T-helper 1 cell treated with Interleukin-12 subunit alpha and Interleukin-12 subunit beta and Interleukin-4 antibody, amounts not matched to agents 30 μg/mL and 1 μg/mL, for 36 hours (primary cell): ENCODE results near the gene GNAI2.
A peak's percentile ranks its signal among the peaks of the same experiment; 100 is the strongest.

Source experiments
- H3K27ac Mint-ChIP-seq: one replicate; pipeline ENCODE4 v1.8.0; 2021; ENCODE audit warnings: mild to moderate bottlenecking, mixed read lengths
- H3K27me3 Mint-ChIP-seq: one replicate; pipeline ENCODE4 v1.8.0; 2021; ENCODE audit warnings: low read depth, mixed read lengths
- H3K36me3 Mint-ChIP-seq: one replicate; pipeline ENCODE4 v1.8.0; 2021; ENCODE audit warnings: low read depth, mixed read lengths
- H3K4me1 Mint-ChIP-seq: one replicate; pipeline ENCODE4 v1.8.0; 2021; ENCODE audit warnings: low read depth, mixed read lengths
- H3K4me3 Mint-ChIP-seq: one replicate; pipeline ENCODE4 v1.8.0; 2021; ENCODE audit warnings: mild to moderate bottlenecking, moderate library complexity, mixed read lengths
- H3K9me3 Mint-ChIP-seq: one replicate; pipeline ENCODE4 v1.8.0; 2021; ENCODE audit warnings: mixed read lengths

GNAI2 gene

DNA sequence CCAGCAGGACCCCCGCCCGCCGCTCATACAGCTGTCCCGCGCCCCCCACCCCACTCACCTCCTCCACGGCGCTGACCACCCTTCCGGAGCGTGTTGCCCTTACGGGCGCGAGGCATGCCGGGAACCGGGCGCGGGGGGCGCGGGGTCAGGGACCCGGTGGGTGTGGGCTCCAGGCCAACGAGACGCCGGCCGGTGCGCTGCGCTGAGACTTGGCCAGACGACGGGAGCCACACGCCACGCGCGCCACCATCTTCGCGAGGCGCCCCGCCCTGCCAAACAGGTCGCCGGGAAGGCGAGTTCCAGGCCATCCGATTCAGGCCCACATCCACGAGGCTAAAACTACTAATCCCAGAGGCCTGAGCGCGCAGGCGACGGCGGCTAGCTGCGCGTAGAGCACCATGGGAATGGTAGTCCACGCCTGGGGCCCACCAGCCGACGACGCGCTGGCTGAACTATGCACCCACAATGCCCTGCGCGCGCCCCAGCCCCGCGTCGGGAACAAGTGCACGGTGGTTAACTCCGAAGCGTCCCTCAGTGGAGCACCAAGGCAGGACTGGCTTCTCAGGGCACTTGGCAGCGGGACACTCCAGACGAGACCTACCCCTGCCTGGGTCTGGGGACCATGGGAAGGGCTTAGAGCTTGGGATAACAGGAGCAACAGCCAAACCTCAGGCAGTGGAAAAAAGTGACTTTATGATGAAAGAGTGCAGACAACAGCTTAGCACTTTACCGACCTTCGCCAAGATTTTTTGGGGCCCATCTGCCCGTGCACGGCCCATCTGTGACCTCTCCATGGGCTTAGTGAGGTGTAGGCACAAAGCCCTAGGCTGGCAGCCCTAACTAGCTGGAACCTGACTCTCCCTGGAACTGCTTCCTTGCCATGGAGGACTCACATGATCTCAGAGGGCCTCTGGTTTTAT lies 56.4 kb downstream of the GNAI2 start, which contains the start of gene IFRD2:
IFRD2 (minus strand) TSS at position 271 of the 920 bp plus-strand sequence; CDS start at position 116, 155 bp downstream.
- Mint-ChIP-seq H3K36me3 (peaks cover 6% of the 10 kb centered on the region), H3K27ac (peak within 1 kb of the TSS; percentile 98), H3K9me3 (no peaks in the 10 kb centered on the region), H3K4me3 (peak within 1 kb of the TSS; percentile 84), H3K4me1 (peaks cover 22% of the 10 kb centered on the region), H3K27me3 (no peaks in the 10 kb centered on the region)

DNA sequence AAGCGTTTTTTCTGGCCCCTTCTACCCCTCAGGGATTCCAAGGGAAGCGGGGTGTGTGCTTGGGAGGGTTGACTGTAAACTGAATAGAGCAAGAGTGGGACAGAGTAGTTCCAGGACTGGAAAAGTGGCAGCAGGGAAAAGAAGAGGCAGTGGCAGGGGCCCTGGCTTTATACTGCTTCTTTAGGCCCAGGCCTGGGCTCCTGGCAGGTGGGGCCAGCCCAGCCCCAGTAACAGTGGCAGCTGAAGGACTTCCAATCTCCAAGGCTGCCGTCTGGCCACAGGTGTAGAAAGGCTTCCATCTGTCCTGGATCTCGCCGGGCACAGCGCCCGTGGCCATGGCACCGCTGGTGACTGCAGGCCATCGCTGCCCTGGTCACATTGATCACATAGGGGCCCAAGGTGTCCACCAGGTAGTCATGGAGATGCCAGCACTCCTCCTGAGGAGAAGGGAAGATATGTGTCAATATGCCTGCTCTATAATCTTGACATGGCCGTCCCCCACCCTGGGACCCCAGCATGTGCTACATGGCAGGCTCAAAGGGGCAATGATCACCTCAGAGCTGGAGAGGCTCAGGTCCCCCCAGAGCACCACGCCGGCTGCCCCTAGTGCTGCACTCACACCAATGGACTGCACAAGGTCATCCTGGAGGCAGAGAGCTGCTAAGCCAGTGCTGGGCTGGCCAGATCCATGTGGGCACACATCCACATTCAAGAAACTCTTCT lies 57.2 kb downstream of the GNAI2 start:
- Mint-ChIP-seq H3K4me3 (peak overlapping the region; percentile 84), H3K27ac (peak overlapping the region; percentile 98), H3K4me1 (peaks cover 30% of the 10 kb centered on the region), H3K27me3 (no peaks in the 10 kb centered on the region), H3K9me3 (no peaks in the 10 kb centered on the region), H3K36me3 (peaks cover 6% of the 10 kb centered on the region)

DNA sequence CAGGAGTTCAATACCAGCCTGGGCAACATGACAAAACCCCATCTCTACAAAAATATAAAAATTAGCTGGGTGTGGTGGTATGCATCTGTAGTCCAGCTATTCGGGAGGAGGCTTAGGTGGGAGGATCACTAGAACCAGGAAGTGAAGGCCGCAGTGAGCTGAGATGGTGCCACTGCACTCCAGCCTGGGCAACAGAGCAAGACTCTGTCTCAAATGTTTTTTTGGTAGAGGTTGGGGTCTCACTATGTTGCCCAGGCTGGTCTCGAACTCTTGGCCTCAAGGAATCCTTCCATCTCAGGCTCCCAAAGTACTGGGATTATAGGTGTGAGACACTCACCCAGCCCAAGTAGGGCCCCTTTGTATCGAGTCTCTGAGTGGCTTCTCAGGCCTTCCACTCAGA lies 58.1 kb downstream of the GNAI2 start:
- Mint-ChIP-seq H3K27me3 (no peaks in the 10 kb centered on the region), H3K27ac (no peak overlapping the region), H3K9me3 (no peaks in the 10 kb centered on the region), H3K4me3 (no peak overlapping the region), H3K36me3 (peaks cover 6% of the 10 kb centered on the region), H3K4me1 (peaks cover 31% of the 10 kb centered on the region)

DNA sequence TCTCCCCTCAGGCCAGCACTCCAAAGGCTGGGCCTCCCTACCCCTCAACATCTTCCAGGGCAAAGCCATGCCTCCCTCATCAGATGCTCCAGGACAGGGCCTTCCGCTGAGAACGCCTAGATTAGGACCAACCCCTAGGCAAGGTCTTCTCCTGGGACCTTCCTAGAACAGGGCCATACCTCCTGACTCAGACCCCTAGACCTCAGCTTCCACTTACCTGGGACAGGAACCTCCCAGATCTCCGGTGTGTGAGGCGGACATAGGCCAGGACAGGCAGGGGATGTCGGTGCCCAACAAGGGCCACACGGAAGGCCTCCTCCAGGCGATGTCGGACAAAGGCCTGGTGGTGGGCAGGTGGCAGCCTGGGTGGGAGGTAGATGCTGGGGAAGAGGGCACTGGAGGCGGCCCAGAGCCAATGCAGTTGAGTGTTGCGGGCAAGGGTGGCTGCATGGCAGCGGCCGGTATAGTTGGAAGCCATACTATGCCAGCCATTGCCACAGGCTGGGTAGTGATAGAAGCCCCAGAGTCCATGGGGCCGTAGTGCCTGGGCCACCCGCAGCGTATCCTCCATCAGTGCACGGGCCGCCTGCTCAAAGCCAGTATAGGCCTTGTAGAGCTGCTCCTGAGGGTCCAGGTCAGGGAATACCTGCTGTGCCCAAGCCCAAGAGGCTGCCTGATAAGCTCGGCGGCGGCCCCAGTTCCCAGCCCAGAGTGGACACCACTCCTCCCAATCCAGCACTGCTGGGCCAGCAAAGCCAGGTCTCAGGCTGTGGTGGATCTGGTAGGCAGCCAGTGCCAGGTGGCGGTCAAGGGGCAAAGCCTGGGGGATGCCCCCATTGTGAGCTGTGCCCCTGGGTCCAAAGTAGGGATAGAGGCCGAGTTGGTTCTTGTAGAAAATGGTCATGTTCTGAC lies 58.7 kb downstream of the GNAI2 start:
- H3K4me1 Mint-ChIP-seq, result peaks cover 31% of the 10 kb centered on the region
- peaks cover 6% of the 10 kb centered on the region for H3K36me3 Mint-ChIP-seq
- no peak overlapping the region for H3K4me3 Mint-ChIP-seq

DNA sequence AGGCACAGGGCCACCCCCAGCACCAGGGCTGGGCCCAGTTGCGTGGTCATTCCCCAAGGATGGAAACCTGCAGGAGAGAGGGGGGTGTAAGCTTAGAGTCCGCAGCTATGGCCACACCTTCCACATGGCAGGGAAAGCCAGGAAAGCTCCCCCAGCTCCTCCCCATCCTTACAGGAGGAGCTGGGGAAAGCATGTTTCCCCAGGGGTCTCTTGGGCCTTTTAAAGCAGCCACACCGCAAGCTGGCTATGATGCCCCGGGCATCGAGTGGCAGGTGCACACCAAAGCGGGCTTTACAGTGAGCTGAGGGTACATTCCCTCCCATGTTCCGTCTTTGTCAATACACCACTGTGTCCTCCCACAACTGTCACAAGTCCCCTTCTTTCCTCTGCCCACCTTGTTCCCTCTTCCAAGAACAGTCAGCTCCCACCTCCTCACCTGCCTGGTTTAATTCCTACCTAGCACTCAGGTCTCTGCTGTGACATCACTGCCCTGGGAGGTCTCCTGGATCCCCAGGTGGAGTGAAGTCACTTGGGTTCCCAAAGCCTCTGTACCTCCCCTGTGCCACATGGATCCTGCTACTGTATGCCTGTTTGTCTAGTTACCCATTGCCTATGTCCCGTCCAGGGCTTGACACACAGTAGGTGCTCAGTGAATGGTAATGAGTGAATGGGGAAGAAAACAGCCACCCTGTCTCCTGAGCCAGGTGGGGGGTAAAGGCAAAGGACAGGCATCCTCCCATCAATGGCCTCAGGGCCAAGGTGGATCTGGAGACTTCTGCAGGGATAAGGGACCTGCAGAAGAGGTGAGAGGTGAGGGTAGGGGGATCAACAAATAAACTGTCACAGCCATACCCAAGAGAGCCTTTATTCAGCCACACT lies 59.8 kb downstream of the GNAI2 start:
- Mint-ChIP-seq H3K9me3 (no peaks in the 10 kb centered on the region), H3K27me3 (no peaks in the 10 kb centered on the region), H3K27ac (no peak overlapping the region), H3K4me3 (no peak overlapping the region), H3K4me1 (peaks cover 39% of the 10 kb centered on the region), H3K36me3 (peaks cover 6% of the 10 kb centered on the region)

More for the DNA sequence above, 58.7 kb downstream of the GNAI2 start:
- no peaks in the 10 kb centered on the region for H3K9me3 Mint-ChIP-seq
- H3K27me3 Mint-ChIP-seq, result no peaks in the 10 kb centered on the region
- H3K27ac Mint-ChIP-seq, result no peak overlapping the region

DNA sequence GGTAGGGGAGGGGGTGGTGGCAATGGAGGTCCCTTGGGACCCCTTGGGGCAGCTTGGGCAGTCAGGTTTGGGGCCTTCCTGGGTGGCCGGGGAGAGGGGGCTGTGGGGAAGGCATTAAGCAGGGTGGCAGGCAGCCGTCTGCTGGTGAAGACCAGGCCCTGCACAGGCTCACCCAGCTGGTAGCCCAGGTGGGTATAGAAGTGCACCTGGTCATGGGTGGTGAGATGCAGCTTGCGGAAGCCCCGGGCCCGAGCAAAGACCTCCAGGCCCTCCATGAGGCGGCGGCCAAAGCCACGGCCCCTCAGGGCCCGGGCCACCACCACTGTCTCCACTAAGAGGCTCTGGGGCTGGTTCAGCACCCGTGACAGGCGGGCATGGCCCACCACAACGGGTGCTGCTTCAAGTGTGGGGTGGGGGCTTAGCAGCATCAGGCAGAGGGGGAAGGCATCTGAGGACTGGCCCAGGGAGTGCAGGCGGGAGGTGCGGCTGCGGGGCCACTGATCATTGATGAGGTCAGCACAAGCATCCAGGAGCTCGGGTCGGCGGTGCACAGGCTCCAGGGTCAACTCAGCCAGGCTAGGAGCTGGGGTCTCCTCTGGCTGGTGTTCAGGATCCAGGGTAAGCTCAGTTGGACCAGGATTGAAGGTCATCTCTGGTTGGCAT lies 60.8 kb downstream of the GNAI2 start:
- Mint-ChIP-seq H3K4me1 (peaks cover 35% of the 10 kb centered on the region), H3K27me3 (no peaks in the 10 kb centered on the region), H3K9me3 (no peaks in the 10 kb centered on the region), H3K36me3 (peaks cover 3% of the 10 kb centered on the region), H3K27ac (no peak overlapping the region), H3K4me3 (no peak overlapping the region)

DNA sequence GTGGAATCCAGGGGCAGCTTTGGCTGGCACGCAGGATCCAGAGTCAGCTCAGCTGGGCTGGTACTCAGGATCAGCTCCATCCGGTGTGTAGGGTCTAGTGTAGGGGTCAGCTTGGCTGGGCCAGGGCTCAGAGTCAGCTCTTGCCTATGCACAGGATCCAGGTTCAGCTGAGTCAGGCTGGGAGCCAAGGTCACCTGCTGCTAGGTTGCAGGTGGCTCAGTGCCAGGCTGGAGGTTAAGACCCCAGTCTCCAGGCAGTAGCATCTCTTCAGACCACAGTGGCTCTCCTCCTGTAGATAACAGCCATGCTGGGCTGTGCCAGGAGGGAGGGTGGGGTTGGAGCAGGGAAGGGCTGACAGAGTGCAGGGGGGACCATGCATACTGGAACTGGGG lies 61.4 kb downstream of the GNAI2 start:
- no peak overlapping the region for H3K27ac Mint-ChIP-seq
- peaks cover 34% of the 10 kb centered on the region for H3K4me1 Mint-ChIP-seq
- H3K36me3 Mint-ChIP-seq, result peaks cover 3% of the 10 kb centered on the region
- no peaks in the 10 kb centered on the region for H3K9me3 Mint-ChIP-seq
- H3K4me3 Mint-ChIP-seq, result peak overlapping the region; percentile 14
- no peaks in the 10 kb centered on the region for H3K27me3 Mint-ChIP-seq

DNA sequence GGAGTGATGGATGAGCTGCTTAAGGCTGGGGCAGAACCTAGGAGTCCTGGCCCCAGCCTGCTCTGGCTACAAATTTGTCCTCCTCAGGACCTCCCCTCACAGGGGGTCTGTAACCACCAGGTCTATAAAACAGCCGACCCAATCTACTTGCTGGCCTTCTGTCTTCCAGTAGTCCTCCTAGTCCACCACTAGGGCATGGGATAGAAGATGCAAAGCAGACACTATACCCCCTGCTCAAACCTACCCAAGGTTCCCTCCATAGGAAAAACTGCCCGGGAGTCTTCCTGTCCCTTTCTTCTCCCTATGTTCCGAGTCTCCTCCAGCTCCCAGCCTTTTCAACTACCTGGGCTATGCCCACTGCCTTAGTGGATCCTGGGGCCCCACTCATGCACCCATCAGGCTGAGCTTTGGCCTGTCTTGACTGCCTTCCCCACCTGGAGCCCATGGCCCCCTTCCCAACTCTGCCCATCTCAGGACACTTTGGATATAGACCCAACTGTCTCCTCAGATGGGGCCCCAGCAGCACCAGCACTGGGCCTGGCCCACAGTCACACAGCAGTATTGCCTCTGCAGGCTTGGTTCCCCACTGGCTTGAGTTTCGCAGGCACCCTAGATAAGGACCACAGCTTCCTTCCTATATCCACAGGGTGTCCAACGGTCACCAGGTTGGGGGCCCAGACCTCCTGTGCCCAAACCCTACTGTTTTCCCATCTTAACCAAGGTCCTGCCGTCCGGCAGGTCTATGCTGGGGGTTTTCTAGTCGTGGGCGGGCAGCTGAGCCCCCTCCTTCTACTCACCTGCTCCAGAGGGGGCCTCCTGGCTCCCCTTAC lies 62.1 kb downstream of the GNAI2 start:
- peak overlapping the region; percentile 96 for H3K4me3 Mint-ChIP-seq
- H3K4me1 Mint-ChIP-seq, result peaks cover 26% of the 10 kb centered on the region
- H3K27ac Mint-ChIP-seq, result peak overlapping the region; percentile 95
- no peaks in the 10 kb centered on the region for H3K27me3 Mint-ChIP-seq
- H3K9me3 Mint-ChIP-seq, result no peaks in the 10 kb centered on the region
- H3K36me3 Mint-ChIP-seq, result peaks cover 3% of the 10 kb centered on the region

DNA sequence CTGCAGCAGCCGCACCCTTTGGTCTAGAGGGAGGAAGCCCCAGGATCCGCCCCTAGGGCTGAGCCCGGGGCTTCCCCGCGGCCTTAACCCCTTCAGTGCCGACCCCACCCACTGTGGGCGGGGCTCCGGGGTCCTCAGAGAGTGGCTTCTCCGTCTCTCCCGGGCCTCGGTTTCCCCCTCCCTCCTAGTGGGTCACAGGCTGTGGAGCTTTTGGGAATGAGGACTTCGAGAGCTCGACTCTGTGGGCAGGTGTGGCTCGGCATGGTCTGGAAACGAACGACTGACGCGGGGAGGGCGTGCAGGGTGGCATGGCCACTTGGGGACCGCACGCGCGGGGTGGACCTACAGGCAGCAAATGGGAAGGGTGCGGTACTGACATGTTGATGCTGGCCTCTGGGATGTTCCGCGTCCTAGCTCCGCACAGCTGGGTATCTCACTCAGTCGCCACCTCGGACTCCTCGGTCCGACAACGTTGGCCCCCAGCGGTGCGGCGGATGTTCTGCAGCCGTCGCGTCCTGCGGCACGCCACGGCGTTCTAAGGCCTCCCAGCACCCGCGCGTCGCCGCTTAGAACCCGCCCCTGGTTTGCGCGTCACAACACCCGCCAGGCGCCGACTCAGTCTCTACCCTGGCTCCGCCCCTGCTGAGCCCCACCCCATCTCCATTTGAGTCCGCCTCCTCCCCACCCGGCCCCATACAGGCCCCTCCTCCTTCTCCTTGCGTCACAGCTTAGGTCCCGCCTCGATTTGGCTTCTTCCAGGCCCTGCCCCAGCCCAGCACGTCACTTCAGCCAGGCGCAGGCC lies 63.0 kb downstream of the GNAI2 start, which contains the start of the genes HYAL3 and NAA80:
HYAL3 (minus strand) TSS at position 570 of the 802 bp plus-strand sequence. CDS start 3,803 bp downstream, outside the sequence.
NAA80 (minus strand) TSS at position 570 of the 802 bp plus-strand sequence. CDS start 1,942 bp downstream, outside the sequence.
- H3K36me3 Mint-ChIP-seq, result peaks cover 3% of the 10 kb centered on the region
- peaks cover 24% of the 10 kb centered on the region for H3K4me1 Mint-ChIP-seq
- H3K27me3 Mint-ChIP-seq, result no peaks in the 10 kb centered on the region
- H3K4me3 Mint-ChIP-seq, result peak within 1 kb of the TSS; percentile 96
- H3K27ac Mint-ChIP-seq, result peak within 1 kb of the TSS; percentile 95
- H3K9me3 Mint-ChIP-seq, result no peaks in the 10 kb centered on the region

DNA sequence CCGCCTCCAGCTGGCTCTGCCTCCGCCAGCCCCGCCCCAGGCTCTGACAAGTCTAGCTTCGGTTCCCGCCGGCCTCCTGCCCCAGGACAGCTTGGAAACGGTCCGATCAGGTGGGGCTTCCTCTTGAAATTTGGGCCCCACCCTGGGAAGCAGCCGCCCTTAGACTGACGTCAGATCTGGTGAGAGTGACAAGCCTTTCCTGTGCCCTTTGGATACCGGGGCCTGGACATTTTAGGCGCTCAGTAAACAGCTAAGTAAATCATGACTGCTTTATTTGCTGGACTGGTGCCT lies 63.6 kb downstream of the GNAI2 start:
- peak overlapping the region; percentile 95 for H3K27ac Mint-ChIP-seq
- no peaks in the 10 kb centered on the region for H3K9me3 Mint-ChIP-seq
- peak overlapping the region; percentile 96 for H3K4me3 Mint-ChIP-seq
- H3K27me3 Mint-ChIP-seq, result no peaks in the 10 kb centered on the region
- H3K36me3 Mint-ChIP-seq, result peaks cover 3% of the 10 kb centered on the region
- H3K4me1 Mint-ChIP-seq, result peaks cover 24% of the 10 kb centered on the region

DNA sequence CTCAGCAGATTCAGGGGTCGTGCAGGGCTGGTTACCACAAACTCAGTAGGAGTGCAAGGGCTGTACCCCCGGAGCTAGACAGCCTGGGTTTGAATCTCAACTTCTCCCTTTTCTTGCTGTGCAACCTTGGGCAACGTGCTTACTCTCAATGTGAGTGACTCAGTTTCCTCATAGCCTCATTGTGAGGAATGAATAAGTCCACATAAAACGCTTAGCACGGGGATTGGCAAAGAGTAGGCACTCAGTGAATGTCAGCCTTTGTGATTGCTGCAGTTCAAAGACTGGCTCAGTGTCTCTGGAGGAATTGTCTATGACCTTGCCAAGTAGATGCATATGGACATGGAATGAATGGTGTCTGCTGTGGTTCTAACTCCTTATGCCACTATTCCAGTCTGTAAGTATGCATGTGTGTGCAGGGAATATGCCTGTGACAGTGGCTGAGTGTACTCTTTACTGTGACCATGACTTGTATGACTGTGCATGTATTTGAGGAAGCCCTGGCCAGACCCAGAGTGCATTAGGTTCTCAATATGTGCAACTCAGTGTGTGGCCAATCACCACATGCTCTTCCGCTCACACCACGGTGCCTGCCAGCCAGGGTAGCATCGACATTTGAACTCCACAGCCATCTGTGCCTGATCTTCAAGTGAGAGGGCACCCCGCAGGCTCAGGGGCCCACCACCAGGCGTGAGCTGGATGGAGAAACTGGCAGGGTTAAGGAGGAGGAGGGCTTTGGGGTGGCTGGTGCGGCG lies 64.1 kb downstream of the GNAI2 start:
- Mint-ChIP-seq H3K36me3 (peaks cover 3% of the 10 kb centered on the region), H3K4me3 (peak overlapping the region; percentile 96)

More for the DNA sequence above, 64.1 kb downstream of the GNAI2 start:
- peaks cover 24% of the 10 kb centered on the region for H3K4me1 Mint-ChIP-seq
- H3K27ac Mint-ChIP-seq, result peak overlapping the region; percentile 95
- no peaks in the 10 kb centered on the region for H3K27me3 Mint-ChIP-seq
- H3K9me3 Mint-ChIP-seq, result no peaks in the 10 kb centered on the region
